SK-N-SH treated with all-trans-retinoic acid at 6 μM for 48 hours (cell line): ENCODE data around the gene SULT1C4.

Experiments
- ATAC-seq: fragments of 200-7000 bp; cut with Tn5 transposase; 3 replicates; pipeline ENCODE4 v1.9.1; 2020; ENCODE audit warnings: mild to moderate bottlenecking, moderate library complexity
- ARNTL ChIP-seq: fragments of 450-650 bp; formaldehyde crosslinking; IDR thresholded peaks from 2 replicates; pipeline ENCODE4 v1.5.0; 2020; ENCODE audit warnings: low read depth, mild to moderate bottlenecking, moderate library complexity, borderline replicate concordance
- BACH2 ChIP-seq: fragments of 250-450 bp; sonication (Bioruptor Pico); IDR thresholded peaks from 2 replicates; pipeline ENCODE4 v1.9.0; 2021; ENCODE audit warnings: mild to moderate bottlenecking, borderline replicate concordance
- CREB5 ChIP-seq: fragments of 250-450 bp; sonication (Bioruptor Pico); IDR thresholded peaks from 2 replicates; pipeline ENCODE4 v1.5.1; 2020; ENCODE audit warnings: low read depth, mild to moderate bottlenecking, moderate library complexity
- CSDC2 ChIP-seq: fragments of 250-450 bp; sonication (Bioruptor Pico); IDR thresholded peaks from 2 replicates; pipeline ENCODE4 v1.5.0; 2020; ENCODE audit warnings: mild to moderate bottlenecking, moderate library complexity
- ESRRG ChIP-seq: fragments of 250-450 bp; sonication (Bioruptor Pico); IDR thresholded peaks from 2 replicates; pipeline ENCODE4 v1.6.1; 2021; ENCODE audit warnings: mild to moderate bottlenecking
- GLIS3 ChIP-seq: fragments of 250-450 bp; sonication (Bioruptor Pico); IDR thresholded peaks from 2 replicates; pipeline ENCODE4 v1.5.0; 2020; ENCODE audit warnings: mild to moderate bottlenecking, moderate library complexity
- ISL1 ChIP-seq: fragments of 250-450 bp; sonication (Bioruptor Pico); IDR thresholded peaks from 2 replicates; pipeline ENCODE4 v2.1.2; 2022; ENCODE audit warnings: mild to moderate bottlenecking, moderate library complexity
- OSR1 ChIP-seq: fragments of 250-450 bp; sonication (Bioruptor Pico); IDR thresholded peaks from 2 replicates; pipeline ENCODE4 v1.8.0; 2022; ENCODE audit warnings: moderate library complexity, mild to moderate bottlenecking, inconsistent platforms
- POU6F1 ChIP-seq: fragments of 250-450 bp; sonication (Bioruptor Pico); IDR thresholded peaks from 2 replicates; pipeline ENCODE4 v1.8.0; 2021; ENCODE audit warnings: low read depth, mild to moderate bottlenecking, moderate library complexity, borderline replicate concordance
- PPARA ChIP-seq: fragments of 250-450 bp; sonication (Bioruptor Pico); IDR thresholded peaks from 2 replicates; pipeline ENCODE4 v1.5.0; 2020; ENCODE audit warnings: mild to moderate bottlenecking, borderline replicate concordance
- RARB ChIP-seq: fragments of 250-450 bp; sonication (Bioruptor Pico); IDR thresholded peaks from 2 replicates; pipeline ENCODE4 v1.8.0; 2021; ENCODE audit warnings: mild to moderate bottlenecking, moderate library complexity
- SNAI2 ChIP-seq: fragments of 250-450 bp; sonication (Bioruptor Pico); IDR thresholded peaks from 2 replicates; pipeline ENCODE4 v1.5.0; 2020; ENCODE audit warnings: mild to moderate bottlenecking, moderate library complexity
- TCF4 ChIP-seq: fragments of 250-450 bp; sonication (Bioruptor Pico); IDR thresholded peaks from 2 replicates; pipeline ENCODE4 v1.8.0; 2021; ENCODE audit warnings: mild to moderate bottlenecking, moderate library complexity, borderline replicate concordance
- TOX ChIP-seq: fragments of 250-450 bp; sonication (Bioruptor Pico); IDR thresholded peaks from 2 replicates; pipeline ENCODE4 v1.8.0; 2021; ENCODE audit warnings: mild to moderate bottlenecking, moderate library complexity, borderline replicate concordance
- ZC3H10 ChIP-seq: fragments of 250-450 bp; sonication (Bioruptor Pico); IDR thresholded peaks from 2 replicates; pipeline ENCODE4 v1.5.1; 2021; ENCODE audit warnings: mild to moderate bottlenecking, moderate library complexity
- ZFP30 ChIP-seq: fragments of 450-650 bp; formaldehyde crosslinking; IDR thresholded peaks from 2 replicates; pipeline ENCODE4 v1.5.0; 2022; ENCODE audit warnings: mild to moderate bottlenecking, moderate library complexity
- ZNF565 ChIP-seq: fragments of 450-650 bp; formaldehyde crosslinking; conservative IDR thresholded peaks from 2 replicates; pipeline ENCODE4 v1.5.0; 2020; ENCODE audit warnings: low read depth, mild to moderate bottlenecking, moderate library complexity
- ZNF8 ChIP-seq: fragments of 450-650 bp; formaldehyde crosslinking; IDR thresholded peaks from 2 replicates; pipeline ENCODE4 v1.5.0; 2020; ENCODE audit warnings: mild to moderate bottlenecking, moderate library complexity
- TF ChIP-seq, protein P1 (sequence below): fragments of 250-450 bp; sonication (Bioruptor Pico); IDR thresholded peaks from 2 replicates; pipeline ENCODE4 v1.5.1; 2021; ENCODE audit warnings: mild to moderate bottlenecking, moderate library complexity
- TF ChIP-seq, protein P2 (sequence below): fragments of 250-450 bp; sonication (Bioruptor Pico); IDR thresholded peaks from 2 replicates; pipeline ENCODE4 v1.8.0; 2020; ENCODE audit warnings: mild to moderate bottlenecking, moderate library complexity, borderline replicate concordance
- TF ChIP-seq, protein P3 (sequence below): fragments of 250-450 bp; sonication (Bioruptor Pico); IDR thresholded peaks from 2 replicates; pipeline ENCODE4 v1.5.0; 2020; ENCODE audit warnings: mild to moderate bottlenecking, moderate library complexity

Gene SULT1C4

DNA sequence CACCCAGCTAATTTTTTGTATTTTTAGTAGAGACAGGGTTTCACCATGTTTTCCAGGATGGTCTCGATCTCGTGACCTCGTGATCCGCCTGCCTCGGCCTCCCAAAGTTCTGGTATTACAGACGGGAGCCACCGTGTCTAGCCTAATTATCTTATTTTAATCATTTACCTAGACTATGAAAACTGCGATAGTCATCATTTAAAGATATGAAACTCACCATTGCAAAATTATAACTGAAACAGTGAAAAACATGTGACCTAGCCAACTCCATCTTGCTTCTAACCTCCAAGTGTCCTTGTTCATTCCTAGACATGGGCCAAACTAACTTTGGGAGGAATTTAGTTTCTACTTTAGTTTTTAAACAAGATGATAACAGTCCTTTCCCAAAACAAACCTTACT, 17.4 kb downstream of the SULT1C4 start:
- no peak for TF ChIP-seq CREB5
- TF ChIP-seq, all 23 proteins: peak for 0
- ATAC-seq = no peak

DNA sequence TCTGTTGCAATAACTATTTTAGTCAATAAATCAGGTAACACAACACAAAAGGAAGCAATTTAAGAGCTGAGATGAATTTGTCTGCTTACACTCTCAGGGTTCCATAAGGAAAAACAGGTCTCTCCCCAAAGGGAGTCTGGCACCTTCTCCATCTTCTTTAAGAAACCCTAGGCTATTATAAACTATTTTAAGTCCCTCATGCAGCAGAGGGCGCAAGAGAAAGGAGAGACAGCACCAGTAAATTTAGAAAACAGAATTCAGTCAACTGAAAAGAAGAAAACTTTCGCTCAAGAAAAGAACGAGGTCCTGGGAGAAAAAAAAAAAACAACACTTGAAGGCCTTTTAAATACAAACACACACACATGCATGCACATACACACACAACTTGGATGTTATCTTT, 19.1 kb downstream of the SULT1C4 start:
- TF ChIP-seq POU6F1 (no peak), RARB (CRISPR knock-in tag) (no peak), TOX (no peak), ZNF8 (CRISPR knock-in tag) (no peak), ISL1 (CRISPR knock-in tag) (no peak), CREB5 (no peak), ZFP30 (no peak), TCF4 (CRISPR knock-in tag) (no peak), SNAI2 (no peak), PPARA (CRISPR knock-in tag) (no peak)
- TF ChIP-seq, protein P1, sequence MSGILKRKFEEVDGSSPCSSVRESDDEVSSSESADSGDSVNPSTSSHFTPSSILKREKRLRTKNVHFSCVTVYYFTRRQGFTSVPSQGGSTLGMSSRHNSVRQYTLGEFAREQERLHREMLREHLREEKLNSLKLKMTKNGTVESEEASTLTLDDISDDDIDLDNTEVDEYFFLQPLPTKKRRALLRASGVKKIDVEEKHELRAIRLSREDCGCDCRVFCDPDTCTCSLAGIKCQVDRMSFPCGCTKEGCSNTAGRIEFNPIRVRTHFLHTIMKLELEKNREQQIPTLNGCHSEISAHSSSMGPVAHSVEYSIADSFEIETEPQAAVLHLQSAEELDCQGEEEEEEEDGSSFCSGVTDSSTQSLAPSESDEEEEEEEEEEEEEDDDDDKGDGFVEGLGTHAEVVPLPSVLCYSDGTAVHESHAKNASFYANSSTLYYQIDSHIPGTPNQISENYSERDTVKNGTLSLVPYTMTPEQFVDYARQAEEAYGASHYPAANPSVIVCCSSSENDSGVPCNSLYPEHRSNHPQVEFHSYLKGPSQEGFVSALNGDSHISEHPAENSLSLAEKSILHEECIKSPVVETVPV (CRISPR knock-in tag) = no peak
- TF ChIP-seq, protein P2, sequence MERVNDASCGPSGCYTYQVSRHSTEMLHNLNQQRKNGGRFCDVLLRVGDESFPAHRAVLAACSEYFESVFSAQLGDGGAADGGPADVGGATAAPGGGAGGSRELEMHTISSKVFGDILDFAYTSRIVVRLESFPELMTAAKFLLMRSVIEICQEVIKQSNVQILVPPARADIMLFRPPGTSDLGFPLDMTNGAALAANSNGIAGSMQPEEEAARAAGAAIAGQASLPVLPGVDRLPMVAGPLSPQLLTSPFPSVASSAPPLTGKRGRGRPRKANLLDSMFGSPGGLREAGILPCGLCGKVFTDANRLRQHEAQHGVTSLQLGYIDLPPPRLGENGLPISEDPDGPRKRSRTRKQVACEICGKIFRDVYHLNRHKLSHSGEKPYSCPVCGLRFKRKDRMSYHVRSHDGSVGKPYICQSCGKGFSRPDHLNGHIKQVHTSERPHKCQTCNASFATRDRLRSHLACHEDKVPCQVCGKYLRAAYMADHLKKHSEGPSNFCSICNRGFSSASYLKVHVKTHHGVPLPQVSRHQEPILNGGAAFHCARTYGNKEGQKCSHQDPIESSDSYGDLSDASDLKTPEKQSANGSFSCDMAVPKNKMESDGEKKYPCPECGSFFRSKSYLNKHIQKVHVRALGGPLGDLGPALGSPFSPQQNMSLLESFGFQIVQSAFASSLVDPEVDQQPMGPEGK (CRISPR knock-in tag) = no peak
- no peak for ATAC-seq

- no peak for TF ChIP-seq TCF4 (CRISPR knock-in tag)
- TF ChIP-seq ARNTL (CRISPR knock-in tag) = no peak
- no peak for TF ChIP-seq POU6F1
- TF ChIP-seq ESRRG = no peak
- no peak for TF ChIP-seq SNAI2
- TF ChIP-seq, protein P1 (CRISPR knock-in tag) = no peak
- TF ChIP-seq CSDC2 (CRISPR knock-in tag) = no peak
- TF ChIP-seq ISL1 (CRISPR knock-in tag) = no peak
- TF ChIP-seq, protein P3, sequence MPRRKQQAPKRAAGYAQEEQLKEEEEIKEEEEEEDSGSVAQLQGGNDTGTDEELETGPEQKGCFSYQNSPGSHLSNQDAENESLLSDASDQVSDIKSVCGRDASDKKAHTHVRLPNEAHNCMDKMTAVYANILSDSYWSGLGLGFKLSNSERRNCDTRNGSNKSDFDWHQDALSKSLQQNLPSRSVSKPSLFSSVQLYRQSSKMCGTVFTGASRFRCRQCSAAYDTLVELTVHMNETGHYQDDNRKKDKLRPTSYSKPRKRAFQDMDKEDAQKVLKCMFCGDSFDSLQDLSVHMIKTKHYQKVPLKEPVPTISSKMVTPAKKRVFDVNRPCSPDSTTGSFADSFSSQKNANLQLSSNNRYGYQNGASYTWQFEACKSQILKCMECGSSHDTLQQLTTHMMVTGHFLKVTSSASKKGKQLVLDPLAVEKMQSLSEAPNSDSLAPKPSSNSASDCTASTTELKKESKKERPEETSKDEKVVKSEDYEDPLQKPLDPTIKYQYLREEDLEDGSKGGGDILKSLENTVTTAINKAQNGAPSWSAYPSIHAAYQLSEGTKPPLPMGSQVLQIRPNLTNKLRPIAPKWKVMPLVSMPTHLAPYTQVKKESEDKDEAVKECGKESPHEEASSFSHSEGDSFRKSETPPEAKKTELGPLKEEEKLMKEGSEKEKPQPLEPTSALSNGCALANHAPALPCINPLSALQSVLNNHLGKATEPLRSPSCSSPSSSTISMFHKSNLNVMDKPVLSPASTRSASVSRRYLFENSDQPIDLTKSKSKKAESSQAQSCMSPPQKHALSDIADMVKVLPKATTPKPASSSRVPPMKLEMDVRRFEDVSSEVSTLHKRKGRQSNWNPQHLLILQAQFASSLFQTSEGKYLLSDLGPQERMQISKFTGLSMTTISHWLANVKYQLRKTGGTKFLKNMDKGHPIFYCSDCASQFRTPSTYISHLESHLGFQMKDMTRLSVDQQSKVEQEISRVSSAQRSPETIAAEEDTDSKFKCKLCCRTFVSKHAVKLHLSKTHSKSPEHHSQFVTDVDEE (CRISPR knock-in tag) = no peak
- no peak for TF ChIP-seq PPARA (CRISPR knock-in tag)
- no peak for TF ChIP-seq OSR1 (CRISPR knock-in tag)
- TF ChIP-seq ZC3H10 (CRISPR knock-in tag) = no peak
- no peak for TF ChIP-seq BACH2 (CRISPR knock-in tag)
- TF ChIP-seq ZNF8 (CRISPR knock-in tag) = no peak
- TF ChIP-seq GLIS3 (CRISPR knock-in tag) = no peak
- no peak for TF ChIP-seq ZNF565 (CRISPR knock-in tag)
- TF ChIP-seq RARB (CRISPR knock-in tag) = no peak
- TF ChIP-seq CREB5 = no peak
- TF ChIP-seq TOX = no peak
- TF ChIP-seq ZFP30 = no peak
- no peak for ATAC-seq
Observed at GRCh38 chr2:108399479-108399878, 21.7 kb downstream of the SULT1C4 start.
